ENCODE data around the gene SUSD6.
A peak's percentile ranks its signal among the peaks of the same experiment; 100 is the strongest.

The SUSD6 gene

GRCh38 chr14:69572030-69572840 is 39.2 kb upstream of the SUSD6 start:
- no peak for TF ChIP-seq CTCF (conservative IDR thresholded peaks at IDR 0.05; ENCODE audit: low read length)
- peak overlapping the region; percentile 20; the same call in 1 of the 2 replicates for H3K4me3 ChIP-seq (ENCODE audit: low read length)
- DNase-seq (ENCODE audit: low read depth) = no peak

GRCh38 chr14:69572841-69573135 is 38.6 kb upstream of the SUSD6 start:
- no peak overlapping the region for H3K4me3 ChIP-seq (ENCODE audit: low read length)
- no peak for TF ChIP-seq CTCF (conservative IDR thresholded peaks at IDR 0.05; ENCODE audit: low read length)
- no peak for DNase-seq (ENCODE audit: low read depth)

GRCh38 chr14:69573205-69573830 is 38.1 kb upstream of the SUSD6 start:
- TF ChIP-seq CTCF (conservative IDR thresholded peaks at IDR 0.05; ENCODE audit: low read length) = no peak
- H3K4me3 ChIP-seq (ENCODE audit: low read length) = no peak overlapping the region
- no peak for DNase-seq (ENCODE audit: low read depth)

- no peak overlapping the region for H3K4me3 ChIP-seq (ENCODE audit: low read length)
These were observed 37.5 kb upstream of the SUSD6 start for GRCh38 chr14:69573831-69574262.

GRCh38 chr14:69574263-69574953 is 37.0 kb upstream of the SUSD6 start, which contains the start of gene CCDC177:
TSS of gene CCDC177 (minus strand) at chr14:69574871. CDS start at chr14:69573622, 1,249 bp downstream.
- peak; percentile 92 for TF ChIP-seq CTCF (conservative IDR thresholded peaks at IDR 0.05; ENCODE audit: low read length)
- H3K4me3 ChIP-seq (ENCODE audit: low read length) = no peak within 1 kb of the TSS; the same call in 1 of the 2 replicates
- peak; percentile 22 for DNase-seq (ENCODE audit: low read depth)

More at GRCh38 chr14:69573831-69574262, 37.5 kb upstream of the SUSD6 start:
- no peak for TF ChIP-seq CTCF (conservative IDR thresholded peaks at IDR 0.05; ENCODE audit: low read length)
- no peak for DNase-seq (ENCODE audit: low read depth)

- DNase-seq (ENCODE audit: low read depth) = no peak
- TF ChIP-seq CTCF (conservative IDR thresholded peaks at IDR 0.05; ENCODE audit: low read length) = no peak
- H3K4me3 ChIP-seq (ENCODE audit: low read length) = no peak overlapping the region
These were observed 36.5 kb upstream of the SUSD6 start for GRCh38 chr14:69574954-69575295.

Data from AG10803 (cell line).